Ishikawa (cell line): ENCODE data around the gene PYDC1.

Source experiments
- CEBPB ChIP-seq: IDR thresholded peaks from 2 replicates; pipeline ENCODE4 v1.6.1; 2012
- EGR1 ChIP-seq: IDR thresholded peaks from 2 replicates; pipeline ENCODE4 v1.6.1; 2012
- FOXM1 ChIP-seq: IDR thresholded peaks from 2 replicates; pipeline ENCODE4 v1.6.1; 2012; ENCODE audit warnings: low read depth, borderline replicate concordance
- MAX ChIP-seq: IDR thresholded peaks from 2 replicates; pipeline ENCODE4 v1.6.1; 2012
- RAD21 ChIP-seq: IDR thresholded peaks from 2 replicates; pipeline ENCODE4 v1.6.1; 2012; ENCODE audit warnings: low read depth
- REST ChIP-seq: IDR thresholded peaks from 2 replicates; pipeline ENCODE4 v1.6.1; 2012; ENCODE audit warnings: low read depth, mild to moderate bottlenecking
- TAF1 ChIP-seq: IDR thresholded peaks from 2 replicates; pipeline ENCODE4 v1.6.1; 2012; ENCODE audit warnings: low read depth, mild to moderate bottlenecking
- TCF12 ChIP-seq: IDR thresholded peaks from 2 replicates; pipeline ENCODE4 v1.6.1; 2012; ENCODE audit warnings: low read depth
- TEAD4 ChIP-seq: IDR thresholded peaks from 2 replicates; pipeline ENCODE4 v1.6.1; 2012
- USF1 ChIP-seq: IDR thresholded peaks from 2 replicates; pipeline ENCODE4 v1.6.1; 2012
- YY1 ChIP-seq: IDR thresholded peaks from 2 replicates; pipeline ENCODE4 v1.6.1; 2012; ENCODE audit warnings: low read depth

GRCh38 chr16:31179219-31179746 is 37.7 kb downstream of the PYDC1 start:
- TF ChIP-seq FOXM1 (no peak), MAX (no peak), TAF1 (no peak), RAD21 (no peak), EGR1 (no peak), REST (no peak), TEAD4 (no peak), TCF12 (no peak), YY1 (no peak), CEBPB (no peak), USF1 (no peak)
